Neural cell (in vitro differentiated cells): ENCODE data around the gene SLC13A3. TPM values are rescaled to one million over a fixed set of nuclear protein-coding genes. Genes with fewer than 3 reads are reported as not detected.

Source experiments
- H2AFZ ChIP-seq: fragments of 200-600, 300-800 bp; sonication (generic), shearing (Covaris generic); 2 replicates; pipeline ENCODE4 v1.6.0; 2014; ENCODE audit warnings: low read depth, mild to moderate bottlenecking, antibody characterized with exemption, low read length, moderate library complexity
- H3F3A ChIP-seq: fragments of 200-600 bp; shearing (Covaris generic); 2 replicates; pipeline ENCODE4 v1.6.1; 2016; ENCODE audit warnings: mild to moderate bottlenecking, moderate library complexity, mixed read lengths, antibody characterized with exemption, low read length; ENCODE audit not compliant: insufficient read depth, poor library complexity, severe bottlenecking
- H3K27ac ChIP-seq: fragments of 200-600, 300-800 bp; sonication (generic), shearing (Covaris generic); 2 replicates; pipeline ENCODE4 v1.5.1; 2014; ENCODE audit warnings: mild to moderate bottlenecking, low read length, moderate library complexity
- H3K27me3 ChIP-seq: fragments of 300-800, 200-600 bp; sonication (generic), shearing (Covaris generic); 2 replicates; pipeline ENCODE4 v1.6.0; 2014; ENCODE audit warnings: mild to moderate bottlenecking, low read depth, low read length, moderate library complexity; ENCODE audit not compliant: insufficient read depth
- H3K36me3 ChIP-seq: fragments of 300-800, 200-600 bp; sonication (generic), shearing (Covaris generic); 2 replicates; pipeline ENCODE4 v1.5.1; 2014; ENCODE audit warnings: mild to moderate bottlenecking, antibody characterized with exemption, low read length, moderate library complexity; ENCODE audit not compliant: insufficient read depth
- H3K4me2 ChIP-seq: fragments of 300-800, 200-600 bp; sonication (generic), shearing (Covaris generic); 2 replicates; pipeline ENCODE4 v1.6.0; 2014; ENCODE audit warnings: mild to moderate bottlenecking, low read length
- H3K4me3 ChIP-seq: fragments of 300-800, 200-600 bp; sonication (generic), shearing (Covaris generic); 2 replicates; pipeline ENCODE4 v1.5.1; 2014; ENCODE audit warnings: mild to moderate bottlenecking, low read length, moderate library complexity
- H3K79me2 ChIP-seq: fragments of 200-600 bp; shearing (Covaris generic); replicated peaks from 2 replicates; pipeline ENCODE4 v1.6.0; 2014; ENCODE audit warnings: mild to moderate bottlenecking, low read length, moderate library complexity; ENCODE audit not compliant: insufficient read depth
- H3K9ac ChIP-seq: fragments of 300-800, 200-600 bp; sonication (generic), shearing (Covaris generic); 2 replicates; pipeline ENCODE4 v1.6.1; 2016; ENCODE audit warnings: mild to moderate bottlenecking, low read length, mixed read lengths
- H3K9me2 ChIP-seq: fragments of 200-600 bp; shearing (Covaris generic); 2 replicates; pipeline ENCODE4 v1.6.1; 2016; ENCODE audit warnings: mild to moderate bottlenecking, low read length, mixed read lengths; ENCODE audit not compliant: insufficient read depth
- H3K9me3 ChIP-seq: fragments of 200-600, 300-800 bp; sonication (generic), shearing (Covaris generic); 2 replicates; pipeline ENCODE4 v1.6.1; 2016; ENCODE audit warnings: mild to moderate bottlenecking, mixed run types, low read length, moderate library complexity, mixed read lengths
- H4K20me1 ChIP-seq: fragments of 200-600 bp; shearing (Covaris generic); 2 replicates; pipeline ENCODE4 v1.6.1; 2016; ENCODE audit warnings: mild to moderate bottlenecking, mixed run types; ENCODE audit not compliant: insufficient read depth
- EP300 ChIP-seq: fragments of 450-650 bp; conservative IDR thresholded peaks from 2 replicates; pipeline ENCODE4 v1.6.1; 2014; ENCODE audit warnings: antibody characterized with exemption, mild to moderate bottlenecking, moderate library complexity; ENCODE audit not compliant: poor library complexity, severe bottlenecking
- EZH2 ChIP-seq: fragments of 200-600, 300-800 bp; shearing (Covaris generic), sonication (generic); IDR thresholded peaks from 2 replicates; pipeline ENCODE4 v1.6.1; 2014; ENCODE audit warnings: antibody characterized with exemption, low read length, borderline replicate concordance, mild to moderate bottlenecking; ENCODE audit not compliant: insufficient read depth, poor library complexity, severe bottlenecking
- MXI1 ChIP-seq: fragments of 450-650 bp; conservative IDR thresholded peaks from 2 replicates; pipeline ENCODE4 v1.6.1; 2014; ENCODE audit warnings: antibody characterized with exemption, mild to moderate bottlenecking; ENCODE audit not compliant: poor library complexity, severe bottlenecking
- POLR2AphosphoS5 ChIP-seq: IDR thresholded peaks from 2 replicates; pipeline ENCODE4 v1.6.1; 2012
- RAD21 ChIP-seq: fragments of 450-650 bp; conservative IDR thresholded peaks from 2 replicates; pipeline ENCODE4 v1.6.1; 2014; ENCODE audit warnings: antibody characterized with exemption, mild to moderate bottlenecking, moderate library complexity
- REST ChIP-seq: IDR thresholded peaks from 2 replicates; pipeline ENCODE4 v1.6.1; 2012; ENCODE audit warnings: borderline replicate concordance
- SMC3 ChIP-seq: fragments of 450-650 bp; conservative IDR thresholded peaks from 2 replicates; pipeline ENCODE4 v1.6.1; 2014; ENCODE audit warnings: antibody characterized with exemption, mild to moderate bottlenecking, moderate library complexity; ENCODE audit not compliant: poor library complexity
- TAF1 ChIP-seq: IDR thresholded peaks from 2 replicates; pipeline ENCODE4 v1.6.1; 2012; ENCODE audit warnings: low read depth
- polyA plus RNA-seq: library from polyadenylated mRNA; depleted of rRNA; stranded (reverse); fragments of >200 nt; gene quantifications from 2 replicates; pipeline ENCODE4 v1.2.3, GENCODE V29; 2014
- TF ChIP-seq, protein P1 (sequence below): fragments of 450-650 bp; IDR thresholded peaks from 2 replicates; pipeline ENCODE4 v1.5.1; 2014; ENCODE audit warnings: antibody characterized with exemption, mild to moderate bottlenecking, moderate library complexity; ENCODE audit not compliant: poor library complexity, severe bottlenecking

Gene SLC13A3
- polyA plus RNA-seq, 1 donor from 2014 or later, result 5.5 TPM

DNA sequence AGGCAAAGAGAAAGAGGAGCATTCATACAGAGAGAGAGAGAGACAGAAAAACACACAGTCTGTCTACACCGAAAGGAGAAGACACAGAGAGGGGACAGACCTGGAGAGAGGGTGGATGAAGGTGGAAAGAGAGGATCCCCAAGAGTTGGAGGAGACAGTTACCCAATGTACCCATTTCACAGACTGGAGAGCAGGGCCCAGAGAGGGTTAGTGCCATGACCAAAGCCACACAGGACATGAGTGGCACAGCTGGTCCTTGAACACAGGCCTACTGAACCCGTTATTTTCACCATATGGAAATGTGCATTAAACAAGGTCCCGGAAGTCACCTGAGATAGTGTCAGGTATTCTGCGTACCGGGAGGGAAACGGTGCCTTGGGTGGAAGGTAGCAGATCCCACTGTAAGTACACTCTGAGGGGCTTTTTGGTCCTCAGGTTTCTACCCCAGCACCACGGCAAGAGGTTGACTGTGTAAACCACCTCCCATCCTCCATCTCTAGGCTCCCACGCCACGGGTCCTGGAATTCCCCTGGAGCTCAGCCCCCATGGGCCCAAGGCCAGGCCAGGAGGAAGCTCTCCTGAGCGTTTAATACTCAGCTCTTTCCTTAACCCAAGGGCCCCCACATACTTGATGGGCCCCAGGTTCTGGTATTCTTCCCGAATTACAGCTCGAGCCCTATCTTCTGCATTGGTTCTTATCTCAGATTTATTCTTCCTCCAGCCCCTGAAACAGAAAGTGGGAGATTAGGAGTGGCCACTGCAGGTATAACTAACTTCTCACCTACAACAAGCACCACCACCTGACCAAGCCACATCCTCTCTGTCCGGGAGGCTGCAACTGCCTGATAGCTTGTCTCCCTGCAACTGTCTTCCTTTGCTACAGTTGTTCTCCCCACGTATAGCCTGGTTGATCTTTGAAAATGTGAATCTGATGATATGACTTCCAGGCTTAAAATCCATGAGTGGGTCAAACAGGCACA lies 62.4 kb downstream of the SLC13A3 start:
- Histone ChIP-seq H3K9ac (no peak overlapping the region), H3K4me3 (no peak overlapping the region), H3K27ac (no peak overlapping the region)

DNA sequence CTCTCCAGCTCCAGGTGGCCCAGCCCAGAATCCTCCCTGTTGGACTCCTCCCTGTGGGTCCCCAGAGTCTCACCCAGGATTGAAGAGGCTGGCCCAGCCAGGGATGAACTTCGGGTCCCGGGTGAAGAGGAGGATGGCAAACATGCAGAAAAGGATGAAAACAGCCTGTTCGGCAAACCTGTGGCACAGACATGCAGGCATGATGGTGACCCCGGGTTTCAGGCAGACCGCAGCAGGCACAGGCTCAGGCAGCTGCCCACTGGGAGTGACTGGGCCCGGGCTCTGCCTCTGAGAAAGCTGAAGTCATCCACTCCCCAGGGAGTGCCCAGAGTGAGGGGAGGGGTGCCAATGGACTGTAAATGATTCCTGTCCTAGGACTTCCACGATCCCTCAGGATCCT lies 63.3 kb downstream of the SLC13A3 start:
- no peaks in the 10 kb centered on the region for H4K20me1 ChIP-seq
- H3K79me2 ChIP-seq, result no peaks in the 10 kb centered on the region
- H3K4me2 ChIP-seq, result no peak overlapping the region
- H3K4me3 ChIP-seq, result no peak overlapping the region
- H3K9ac ChIP-seq, result no peak overlapping the region
- no peak overlapping the region for H3K27ac ChIP-seq
- no peaks in the 10 kb centered on the region for H3F3A ChIP-seq
- H3K27me3 ChIP-seq, result no peaks in the 10 kb centered on the region
- no peaks in the 10 kb centered on the region for H3K9me3 ChIP-seq
- H3K9me2 ChIP-seq, result no peaks in the 10 kb centered on the region
- no peaks in the 10 kb centered on the region for H3K36me3 ChIP-seq
- H2AFZ ChIP-seq, result no peak overlapping the region
- no peak for TF ChIP-seq MXI1
- TF ChIP-seq RAD21, result no peak
- no peak for TF ChIP-seq EZH2
- TF ChIP-seq REST, result no peak
- TF ChIP-seq POLR2AphosphoS5, result no peak
- TF ChIP-seq, protein P1, sequence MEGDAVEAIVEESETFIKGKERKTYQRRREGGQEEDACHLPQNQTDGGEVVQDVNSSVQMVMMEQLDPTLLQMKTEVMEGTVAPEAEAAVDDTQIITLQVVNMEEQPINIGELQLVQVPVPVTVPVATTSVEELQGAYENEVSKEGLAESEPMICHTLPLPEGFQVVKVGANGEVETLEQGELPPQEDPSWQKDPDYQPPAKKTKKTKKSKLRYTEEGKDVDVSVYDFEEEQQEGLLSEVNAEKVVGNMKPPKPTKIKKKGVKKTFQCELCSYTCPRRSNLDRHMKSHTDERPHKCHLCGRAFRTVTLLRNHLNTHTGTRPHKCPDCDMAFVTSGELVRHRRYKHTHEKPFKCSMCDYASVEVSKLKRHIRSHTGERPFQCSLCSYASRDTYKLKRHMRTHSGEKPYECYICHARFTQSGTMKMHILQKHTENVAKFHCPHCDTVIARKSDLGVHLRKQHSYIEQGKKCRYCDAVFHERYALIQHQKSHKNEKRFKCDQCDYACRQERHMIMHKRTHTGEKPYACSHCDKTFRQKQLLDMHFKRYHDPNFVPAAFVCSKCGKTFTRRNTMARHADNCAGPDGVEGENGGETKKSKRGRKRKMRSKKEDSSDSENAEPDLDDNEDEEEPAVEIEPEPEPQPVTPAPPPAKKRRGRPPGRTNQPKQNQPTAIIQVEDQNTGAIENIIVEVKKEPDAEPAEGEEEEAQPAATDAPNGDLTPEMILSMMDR, result no peak

More for the DNA sequence above, 62.4 kb downstream of the SLC13A3 start:
- Histone ChIP-seq H3F3A (no peaks in the 10 kb centered on the region), H4K20me1 (no peaks in the 10 kb centered on the region), H3K4me2 (no peak overlapping the region), H3K27me3 (no peaks in the 10 kb centered on the region), H3K79me2 (no peaks in the 10 kb centered on the region), H3K9me3 (no peaks in the 10 kb centered on the region), H3K36me3 (no peaks in the 10 kb centered on the region), H3K9me2 (no peaks in the 10 kb centered on the region), H2AFZ (no peak overlapping the region)
- TF ChIP-seq POLR2AphosphoS5 (no peak), MXI1 (no peak), REST (no peak), EZH2 (no peak), EP300 (no peak), TAF1 (no peak), SMC3 (no peak)
- TF ChIP-seq, protein P1, result no peak
